ENCODE results near the gene RMND5A. TPM values are rescaled to one million over a fixed set of nuclear protein-coding genes. Genes with fewer than 3 reads are reported as not detected.
"Not testable (repeated sequence)": the region's sequence is repeated elsewhere in the genome, so short reads cannot be mapped to it uniquely, and the experiment has no call there.

The RMND5A gene
- total RNA-seq, 1 donor from 2014 or later = 49.1 TPM

- DNase-seq (ENCODE audit: low read depth, low spot score) = not testable (repeated sequence)
Measured at GRCh38 chr2:86708126-86708525, 12.0 kb upstream of the RMND5A start.

- not testable (repeated sequence) for DNase-seq (ENCODE audit: low read depth, low spot score)
Measured at GRCh38 chr2:86714579-86715173, 5.4 kb upstream of the RMND5A start.

GRCh38 chr2:86719263-86719636, 841 bp upstream of the RMND5A start:
- not testable (repeated sequence) for DNase-seq (ENCODE audit: low read depth, low spot score)

GRCh38 chr2:86720540-86721320, 639 bp downstream of the RMND5A start:
- not testable (repeated sequence) for DNase-seq (ENCODE audit: low read depth, low spot score)

DNA sequence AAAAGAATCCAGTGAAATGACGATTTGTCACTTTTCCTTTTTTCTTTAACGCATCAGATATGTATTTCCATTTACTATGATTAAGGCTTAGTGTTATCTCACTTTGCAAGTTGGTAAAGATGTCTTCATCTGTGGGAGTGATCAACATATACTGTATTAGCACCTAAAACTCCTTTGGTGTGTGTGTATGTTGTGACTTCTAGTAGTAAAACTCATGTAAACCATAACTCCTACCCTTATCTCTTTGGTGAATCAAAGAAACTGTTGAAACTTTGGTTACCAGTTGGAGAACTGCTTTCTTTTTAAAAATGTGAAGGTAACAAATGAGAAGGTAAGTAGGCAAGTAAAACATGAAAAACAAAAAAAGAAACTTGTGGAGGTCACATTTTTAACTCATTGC, 5.6 kb downstream of the RMND5A start:
- not testable (repeated sequence) for DNase-seq (ENCODE audit: low read depth, low spot score)

DNA sequence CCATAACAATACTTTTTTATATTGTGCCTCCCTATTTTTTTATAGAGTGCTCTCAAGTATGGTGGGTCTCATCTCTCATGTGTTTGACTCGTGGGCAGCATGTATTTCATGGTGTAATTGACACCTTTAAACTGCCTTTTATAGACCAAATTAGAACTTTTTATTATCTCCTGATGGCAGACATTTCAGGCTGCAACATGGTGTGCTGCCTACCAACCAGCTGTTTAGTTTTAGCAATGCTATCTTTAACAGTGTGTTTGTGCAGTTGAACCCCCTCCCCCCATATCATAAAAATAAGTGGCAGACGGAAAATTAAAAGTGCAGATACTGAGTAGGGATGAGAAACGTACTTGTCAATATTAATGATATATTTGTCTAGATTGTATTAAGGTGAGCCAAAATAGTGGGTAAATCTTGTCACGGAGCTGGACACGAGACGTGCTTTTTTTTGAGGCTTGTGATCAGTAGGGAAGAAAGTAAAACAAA, 12.0 kb downstream of the RMND5A start:
- DNase-seq (ENCODE audit: low read depth, low spot score) = not testable (repeated sequence)

DNA sequence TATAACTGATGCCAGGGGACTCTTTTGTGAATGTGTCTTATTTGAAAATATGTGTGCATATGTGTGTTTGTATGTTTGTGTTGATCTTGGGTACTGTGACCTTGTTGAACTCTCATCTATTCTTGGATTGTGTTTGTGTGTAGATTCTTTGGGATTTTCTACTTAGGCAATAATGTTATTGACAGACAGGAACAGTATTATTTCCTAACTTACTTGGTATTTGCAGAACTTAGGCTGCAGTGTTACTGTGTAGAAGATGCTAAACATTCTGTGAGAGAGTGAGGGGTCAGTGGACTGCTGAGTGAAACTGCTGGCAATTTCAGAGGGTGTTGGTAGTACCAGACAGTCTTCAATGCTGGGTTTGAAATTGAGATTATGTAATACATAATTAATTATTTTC, 12.7 kb downstream of the RMND5A start:
- not testable (repeated sequence) for DNase-seq (ENCODE audit: low read depth, low spot score)

DNA sequence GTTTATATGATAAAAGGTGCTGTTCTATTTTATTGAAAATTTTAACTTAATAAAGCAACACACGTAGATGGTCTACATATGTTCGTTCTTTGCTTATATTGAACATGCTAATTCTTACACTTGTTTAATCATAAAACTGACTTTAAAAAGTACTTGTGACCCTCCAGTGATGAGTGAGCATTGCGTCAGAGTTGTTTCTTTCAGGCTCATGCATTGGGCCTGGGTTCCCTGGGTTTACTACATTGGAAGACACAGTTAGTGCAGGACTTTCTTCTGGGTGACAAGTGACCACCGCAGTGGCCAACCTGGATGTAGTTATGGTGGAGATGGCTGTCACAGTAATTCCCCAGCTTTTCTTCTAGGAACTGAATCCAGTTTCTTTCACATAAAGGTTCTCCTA, 13.4 kb downstream of the RMND5A start:
- not testable (repeated sequence) for DNase-seq (ENCODE audit: low read depth, low spot score)

DNA sequence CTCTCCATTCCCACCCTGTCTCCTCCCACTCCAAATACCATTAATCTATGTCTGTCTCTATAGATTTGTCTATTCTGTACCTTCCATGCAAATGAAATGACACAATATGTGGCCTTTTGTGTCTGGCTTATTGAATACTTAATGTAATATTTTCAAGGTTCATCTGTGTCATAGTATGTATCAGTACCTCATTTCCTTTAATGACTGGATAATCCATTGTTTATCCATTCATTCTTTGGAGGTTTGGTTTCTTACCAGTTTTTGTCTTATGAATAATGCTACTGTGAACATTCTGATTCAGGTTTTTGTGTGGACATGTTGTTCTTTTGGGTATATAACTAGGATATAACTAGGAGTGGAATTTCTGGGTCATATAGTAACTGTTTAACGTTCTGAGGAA, 14.8 kb downstream of the RMND5A start:
- not testable (repeated sequence) for DNase-seq (ENCODE audit: low read depth, low spot score)

GRCh38 chr2:86739485-86739884, 19.4 kb downstream of the RMND5A start:
- not testable (repeated sequence) for DNase-seq (ENCODE audit: low read depth, low spot score)

DNA sequence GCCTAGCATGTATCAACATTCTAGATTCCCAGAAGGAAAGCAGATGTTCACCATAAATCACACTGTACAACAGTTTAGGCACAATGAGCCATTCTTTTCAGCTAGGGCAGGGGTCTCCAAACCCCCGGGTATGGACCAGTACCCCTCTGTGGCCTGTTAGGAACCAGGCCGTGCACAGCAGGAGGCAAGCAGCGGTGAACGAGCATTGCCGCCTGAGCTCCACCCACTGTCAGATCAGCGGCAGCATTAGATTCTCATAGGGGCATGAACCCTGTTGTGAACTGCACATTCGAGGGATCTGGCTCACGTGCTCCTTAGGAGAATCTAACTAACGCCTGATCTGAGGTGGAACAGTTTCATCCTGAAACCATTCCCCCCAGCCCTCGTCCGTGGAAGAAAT, 19.8 kb downstream of the RMND5A start:
- DNase-seq (ENCODE audit: low read depth, low spot score) = not testable (repeated sequence)

GRCh38 chr2:86741889-86742498, 21.9 kb downstream of the RMND5A start:
- DNase-seq (ENCODE audit: low read depth, low spot score) = not testable (repeated sequence)

GRCh38 chr2:86744152-86744551, 24.1 kb downstream of the RMND5A start:
- DNase-seq (ENCODE audit: low read depth, low spot score) = no peak

GRCh38 chr2:86746939-86747338, 26.8 kb downstream of the RMND5A start:
- DNase-seq (ENCODE audit: low read depth, low spot score) = no peak

DNA sequence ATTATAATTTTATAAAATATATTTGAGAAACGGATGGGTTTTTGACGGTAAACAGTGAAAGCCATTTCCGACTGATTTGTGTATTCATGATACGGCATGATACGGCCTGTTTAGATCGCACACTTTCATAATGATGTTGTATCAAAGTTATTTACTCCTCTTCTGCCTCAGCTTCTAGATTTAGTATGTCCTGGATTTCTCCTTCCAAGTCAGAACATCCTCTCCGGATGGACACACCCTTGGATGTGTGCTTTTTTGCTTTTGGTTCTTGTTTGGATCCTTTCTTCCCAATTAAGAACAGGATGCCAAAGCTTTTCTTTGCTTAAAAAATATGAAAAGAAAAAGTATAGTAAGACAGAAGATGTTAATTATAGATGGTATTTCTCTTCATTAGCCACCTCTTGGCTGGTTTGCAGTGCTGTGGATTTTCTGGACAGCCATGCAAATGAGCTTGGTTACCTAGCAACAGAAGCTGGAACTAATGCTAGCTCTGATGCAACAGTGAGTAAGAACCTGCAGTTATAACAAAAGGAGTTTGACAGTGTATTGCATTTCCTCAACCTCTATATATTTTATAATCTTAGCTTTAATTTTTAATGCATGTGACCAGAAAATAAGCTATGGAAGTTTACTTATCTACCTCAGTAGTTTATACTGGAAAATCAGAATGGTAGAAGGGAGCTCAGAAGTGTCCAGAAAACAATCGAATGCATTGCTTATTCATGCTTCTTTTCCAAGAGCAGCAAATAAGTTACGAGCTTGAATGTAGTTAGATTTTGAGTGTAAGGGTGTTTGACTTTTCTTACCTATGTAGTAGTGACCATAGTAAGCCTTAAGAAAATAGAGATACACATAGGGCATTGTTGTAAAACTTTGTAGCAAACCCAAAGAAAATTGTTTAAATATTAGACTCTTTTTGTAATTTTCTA, 27.9 kb downstream of the RMND5A start:
- DNase-seq (ENCODE audit: low read depth, low spot score) = no peak

DNA sequence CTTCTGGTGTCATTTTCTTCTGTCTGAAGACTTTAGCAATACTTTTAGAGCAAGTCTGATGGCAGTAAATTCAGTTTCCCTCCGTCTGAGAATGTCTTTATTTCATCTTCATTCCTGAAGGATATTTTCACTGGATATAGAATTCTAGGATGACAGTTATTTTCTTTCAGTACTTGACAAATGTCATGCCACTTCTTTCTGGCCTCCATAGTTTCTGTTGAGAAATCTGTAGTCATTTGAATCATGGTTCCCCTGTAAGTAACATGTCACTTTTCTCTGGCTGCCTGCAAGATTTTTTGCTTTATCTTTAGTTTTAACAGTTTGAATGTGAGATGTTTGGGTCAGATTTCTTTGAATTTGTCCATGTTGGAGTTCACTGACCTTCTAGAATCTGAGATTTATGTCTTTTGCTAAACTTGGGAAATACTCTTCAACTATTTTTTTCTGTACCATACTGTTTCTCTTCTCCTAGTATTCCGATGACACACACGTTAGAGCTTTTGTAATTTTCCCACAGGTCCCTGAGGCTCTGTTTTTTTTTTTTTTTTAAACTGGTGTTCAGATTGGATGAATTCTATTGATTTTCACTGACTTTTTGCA, 30.2 kb downstream of the RMND5A start:
- no peak for DNase-seq (ENCODE audit: low read depth, low spot score)

GRCh38 chr2:86751778-86752177, 31.7 kb downstream of the RMND5A start:
- DNase-seq (ENCODE audit: low read depth, low spot score) = no peak

DNA sequence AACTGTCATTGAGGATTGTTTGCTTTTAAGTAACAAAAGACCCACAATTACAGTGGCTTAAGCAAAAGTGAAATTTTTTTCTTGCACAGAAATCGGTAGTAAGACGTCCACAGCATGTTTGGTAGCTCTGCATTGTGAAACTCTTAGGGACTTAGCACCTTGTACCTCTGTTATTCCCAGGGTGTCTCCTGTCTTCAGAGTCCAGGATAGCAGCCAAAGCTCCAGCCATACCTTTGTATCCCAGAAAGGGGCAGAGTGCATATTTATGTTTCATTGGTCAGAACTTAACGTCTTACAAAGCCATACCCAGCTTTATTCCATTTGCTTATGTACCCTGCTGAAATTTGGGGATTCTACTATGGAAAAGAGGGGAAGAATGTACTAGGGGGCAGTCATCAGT, 32.8 kb downstream of the RMND5A start:
- DNase-seq (ENCODE audit: low read depth, low spot score) = no peak

GRCh38 chr2:86753606-86754005, 33.5 kb downstream of the RMND5A start:
- DNase-seq (ENCODE audit: low read depth, low spot score) = no peak

- DNase-seq (ENCODE audit: low read depth, low spot score) = no peak
Measured at GRCh38 chr2:86758405-86758804, 38.3 kb downstream of the RMND5A start.

DNA sequence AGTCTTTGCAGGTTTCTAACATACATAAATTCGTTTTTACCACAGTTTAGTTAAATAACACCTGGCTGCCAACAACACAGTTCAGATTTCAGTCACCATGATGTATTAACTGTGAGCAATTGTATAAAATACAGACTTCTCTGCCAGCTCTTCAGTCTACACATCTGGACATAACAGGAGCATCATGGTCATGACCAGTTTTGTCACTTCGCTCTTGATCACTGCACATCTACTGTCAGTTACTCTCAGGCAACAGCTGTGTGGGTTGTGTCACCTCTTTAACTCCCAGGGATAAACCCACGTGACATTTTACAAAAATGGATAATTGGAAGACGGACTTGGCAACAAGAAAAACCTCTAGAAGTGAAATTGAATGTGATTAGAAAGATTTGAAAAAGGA, 40.3 kb downstream of the RMND5A start:
- no peak for DNase-seq (ENCODE audit: low read depth, low spot score)

All from pulmonary artery endothelial cell (primary cell).